HT1080 (cell line): Measurements from ENCODE around the gene NSMCE3. TPM values are rescaled to one million over a fixed set of nuclear protein-coding genes. Genes with fewer than 3 reads are reported as not detected.

ENCODE experiments used
- DNase-seq: peaks from one replicate; pipeline ENCODE4 v3.0.0-alpha.2; 2015; ENCODE audit warnings: low read depth
- small RNA-seq: library from RNA; depleted of rRNA; stranded (forward); fragments of <200 nt; gene quantifications from one replicate; pipeline ENCODE3, GENCODE V24; 2014
- total RNA-seq: library from RNA; depleted of rRNA; stranded (reverse); fragments of >200 nt; shearing (Covaris generic); gene quantifications from 2 replicates; pipeline ENCODE4 v1.2.3, GENCODE V29; 2014

The NSMCE3 gene
- total RNA-seq, 1 experiment from 2014 or later, result 8.5 TPM

- DNase-seq, result no peak
Observed at GRCh38 chr15:29222129-29222853, 47.3 kb downstream of the NSMCE3 start.

GRCh38 chr15:29220852-29221251 lies 48.8 kb downstream of the NSMCE3 start:
- DNase-seq, result peak; percentile 5

GRCh38 chr15:29216955-29217354 lies 52.7 kb downstream of the NSMCE3 start:
- no peak for DNase-seq

Small RNAs within 50 kb of the gene (small RNA-seq; reads per million reads assigned to genes)
- not detected for gene RF00201
